K562 (cell line): ENCODE data around the gene HAPLN3. TPM values are rescaled to one million over a fixed set of nuclear protein-coding genes. Genes with fewer than 3 reads are reported as not detected.

Source experiments
- ATAC-seq: fragments of 200-7000 bp; cut with Tn5 transposase; 3 replicates; pipeline ENCODE4 v1.9.1; 2020; ENCODE audit warnings: moderate library complexity
- BruUV-seq: library from RNA; stranded (reverse); fragments of 400-500 nt; replicated peaks from 2 replicates; lab custom pipeline; 2021; lab: Mats Ljungman, UMichigan
- CTCF ChIA-PET: fragments of 300-600 bp; formaldehyde crosslinking; extraction: SDS; loops from one replicate; lab custom pipeline; 2021; ENCODE audit warnings: low intra/inter-chr PET ratio; lab: Yijun Ruan, JAX
- POLR2A ChIA-PET: fragments of 300-600, 350-650 bp; sonication (Branson Sonifier 250); formaldehyde crosslinking; extraction: SDS; loops from one replicate; lab custom pipeline; 2021; ENCODE audit warnings: antibody characterized with exemption, inconsistent platforms; lab: Yijun Ruan, JAX
- DNase-seq, 4 experiments: peaks; one replicate each; pipeline versions ENCODE4 v3.0.0 to v3.0.0-alpha.2; 2011 to 2018; ENCODE audit warnings: low spot score in 3 of 4, mixed read lengths in 3 of 4; ENCODE audit errors: extremely low read depth in 1 of 4
- FAIRE-seq: peaks from 2 replicates; lab custom pipeline; 2011; peaks lifted over from hg19 to GRCh38; lab: Jason Lieb, UNC
- H2AFZ ChIP-seq: 2 replicates; pipeline ENCODE4 v1.6.0; 2011; ENCODE audit warnings: low read depth, low read length, control low read depth, inconsistent platforms
- H3K27ac ChIP-seq: fragments of 200-600 bp; 3 replicates; pipeline ENCODE4 v1.8.0; 2011; ENCODE audit warnings: low read depth, mild to moderate bottlenecking, control low read depth, inconsistent platforms, low read length, moderate library complexity, mixed read lengths; ENCODE audit errors: extremely low read depth
- H3K27me3 ChIP-seq, 2 experiments: fragments of 300-600 bp in 1 of 2; 2 replicates in 1 of 2; 3 replicates in 1 of 2; pipeline versions ENCODE4 v1.6.0 to v1.8.0; 2011; ENCODE audit warnings: inconsistent platforms in 2 of 2, low read length in 2 of 2, mild to moderate bottlenecking in 1 of 2, mixed read lengths in 1 of 2, moderate library complexity in 1 of 2; ENCODE audit not compliant: control insufficient read depth in 2 of 2, insufficient read depth in 2 of 2
- H3K36me3 ChIP-seq: fragments of 300-600 bp; 3 replicates; pipeline ENCODE4 v1.8.0; 2011; ENCODE audit warnings: mild to moderate bottlenecking, low read length, inconsistent platforms; ENCODE audit not compliant: control insufficient read depth, insufficient read depth
- H3K4me1 ChIP-seq, 2 experiments: fragments of 200-600 bp in 1 of 2; replicated peaks in 1 of 2; 2 replicates in 1 of 2; 3 replicates in 1 of 2; pipeline versions ENCODE4 v1.5.1 to v1.8.0; 2011; ENCODE audit warnings: inconsistent platforms in 2 of 2, low read length in 2 of 2, mild to moderate bottlenecking in 1 of 2, mixed read lengths in 1 of 2, moderate library complexity in 1 of 2; ENCODE audit not compliant: control insufficient read depth in 2 of 2, insufficient read depth in 2 of 2
- H3K4me2 ChIP-seq: 2 replicates; pipeline ENCODE4 v1.6.1; 2011; ENCODE audit warnings: low read length, control low read depth, inconsistent platforms, mixed read lengths; ENCODE audit not compliant: insufficient read depth
- H3K4me3 ChIP-seq: fragments of 200-600 bp; sonication (generic), shearing (Covaris generic); 2 replicates; pipeline ENCODE4 v1.5.1; 2016; ENCODE audit warnings: control low read depth, inconsistent platforms
- H3K79me2 ChIP-seq: fragments of 200-600 bp; 3 replicates; pipeline ENCODE4 v1.8.0; 2011; ENCODE audit warnings: low read length, inconsistent platforms; ENCODE audit not compliant: control insufficient read depth, insufficient read depth
- H3K9ac ChIP-seq, 2 experiments: 2 replicates each; pipeline versions ENCODE4 v1.6.0 to v1.6.1; 2011; ENCODE audit warnings: low read depth in 2 of 2, low read length in 2 of 2, control low read depth in 1 of 2, inconsistent platforms in 1 of 2, mild to moderate bottlenecking in 1 of 2, mixed read lengths in 1 of 2; ENCODE audit not compliant: insufficient read depth in 1 of 2
- H3K9me1 ChIP-seq: one replicate; pipeline ENCODE4 v1.6.0; 2011; ENCODE audit warnings: inconsistent platforms, mild to moderate bottlenecking, low read length, moderate library complexity; ENCODE audit not compliant: control insufficient read depth, insufficient read depth
- H3K9me3 ChIP-seq: replicated peaks from 2 replicates; pipeline ENCODE4 v1.5.1; 2011; ENCODE audit warnings: low read depth, low read length, inconsistent platforms; ENCODE audit not compliant: control insufficient read depth, insufficient read depth
- H4K20me1 ChIP-seq: replicated peaks from 2 replicates; pipeline ENCODE4 v1.6.1; 2011; ENCODE audit warnings: low read length, inconsistent platforms, mixed read lengths; ENCODE audit not compliant: control insufficient read depth, insufficient read depth
- ILK ChIP-seq: fragments of 450-650 bp; IDR thresholded peaks from 2 replicates; pipeline ENCODE4 v1.6.1; 2016; ENCODE audit warnings: missing genetic modification characterization, low read depth, mild to moderate bottlenecking, missing compliant biosample characterization, moderate library complexity, borderline replicate concordance
- MED1 ChIP-seq: sonication (generic); formaldehyde crosslinking; IDR thresholded peaks from 2 replicates; pipeline ENCODE4 v1.8.1; 2023; ENCODE audit warnings: missing genetic modification reagents, borderline replicate concordance
- NFIX ChIP-seq: fragments of 250-450 bp; sonication (Bioruptor Pico); IDR thresholded peaks from 2 replicates; pipeline ENCODE4 v1.4.0; 2020; ENCODE audit warnings: low read depth, mild to moderate bottlenecking, moderate library complexity
- PHTF2 ChIP-seq: fragments of 250-450 bp; sonication (Bioruptor Pico); IDR thresholded peaks from 2 replicates; pipeline ENCODE4 v1.5.0; 2021; ENCODE audit warnings: mild to moderate bottlenecking
- POLR2AphosphoS5 ChIP-seq: IDR thresholded peaks from 2 replicates; pipeline ENCODE4 v1.6.1; 2011; ENCODE audit warnings: mild to moderate bottlenecking, low read depth, low read length, moderate library complexity; ENCODE audit not compliant: control insufficient read depth, insufficient read depth
- SMAD2 ChIP-seq: fragments of 150-350 bp; IDR thresholded peaks from 2 replicates; pipeline ENCODE4 v1.6.1; 2014; ENCODE audit warnings: low read depth, mild to moderate bottlenecking, low read length
- THAP7 ChIP-seq: fragments of 250-450 bp; sonication (Bioruptor Pico); IDR thresholded peaks from 2 replicates; pipeline ENCODE4 v1.5.0; 2021
- ZBTB12 ChIP-seq: fragments of 250-450 bp; sonication (Bioruptor Pico); IDR thresholded peaks from 2 replicates; pipeline ENCODE4 v1.4.0; 2020
- ZBTB33 ChIP-seq: sonication (generic); formaldehyde crosslinking; IDR thresholded peaks from 2 replicates; pipeline ENCODE4 v1.8.1; 2023; ENCODE audit warnings: mild to moderate bottlenecking, missing genetic modification reagents
- ZNF3 ChIP-seq: fragments of 250-450 bp; sonication (Bioruptor Pico); IDR thresholded peaks from 2 replicates; pipeline ENCODE4 v1.5.0; 2021; ENCODE audit warnings: mild to moderate bottlenecking, moderate library complexity
- ZNF764 ChIP-seq: fragments of 250-450 bp; sonication (Bioruptor Pico); IDR thresholded peaks from 2 replicates; pipeline ENCODE4 v1.4.0; 2020; ENCODE audit warnings: low read depth, mild to moderate bottlenecking, moderate library complexity
- WGBS: fragments of 100-300 bp; shearing (Covaris generic); methylation state at CpG from one replicate; pipeline ENCODE4 v1.1.6; 2016; ENCODE audit warnings: low coverage, mixed read lengths; ENCODE audit not compliant: insufficient coverage; ENCODE audit errors: missing lambda C conversion rate; 5-methylcytosine and 5-hydroxymethylcytosine counted together
- in situ Hi-C: fragments of 300-500 bp; cut with MboI; formaldehyde crosslinking; loops from 4 replicates; pipeline ENCODE4 v1.15.0; 2018; ENCODE audit warnings: inconsistent platforms, mixed read lengths
- intact Hi-C: fragments of 100-400 bp; cut with micrococcal nuclease; formaldehyde crosslinking; loops from 2 replicates; pipeline ENCODE4 v1.14.2; 2022
- polyA plus RNA-seq, 8 experiments: library from polyadenylated mRNA; depleted of rRNA in 4 of 8; stranded (reverse) in 5 of 8; unstranded in 3 of 8; fragments of >200 nt; fragmentation: Nextera tagmentation in 2 of 8; fragmentation: Illumina TruSeq in 1 of 8; extraction: Ambion mirVana in 2 of 8; extraction: Trizol in 1 of 8; gene quantifications; 2 replicates each; pipeline versions ENCODE4 v1.2.1 to v1.2.3, GENCODE V29; 2011 to 2014; ENCODE audit warnings: inconsistent platforms in 1 of 8, missing spikeins in 1 of 8
- total RNA-seq, 7 experiments: library from RNA; depleted of rRNA in 6 of 7; stranded (reverse); fragments of >200 nt in 6 of 7; fragmentation: Illumina TruSeq in 2 of 7; extraction: Trizol in 2 of 7; gene quantifications; 2 replicates each; pipeline versions ENCODE4 v1.2.1 to v1.2.3, GENCODE V29; 2011 to 2021; ENCODE audit warnings: low replicate concordance in 1 of 7
- TF ChIP-seq, protein P1 (sequence below): fragments of 450-650 bp; IDR thresholded peaks from 2 replicates; pipeline ENCODE4 v1.6.1; 2017; ENCODE audit warnings: antibody characterized with exemption, mild to moderate bottlenecking

HAPLN3 gene
- total and polyA plus RNA-seq, 9 of the 15 experiments (the other 6 are each of a cell fraction or from before 2014, with no cell fraction given): 0.04 to 2.4 (median 0.65) TPM

- Histone ChIP-seq H3K4me3 (no peak overlapping the region), H3K27me3 (peaks cover 0 to 20% of the 10 kb centered on the region in 2 experiments; a peak in 4 of 5 replicates), H3K4me2 (no peak overlapping the region), H3K36me3 (no peaks in the 10 kb centered on the region), H3K27ac (no peak overlapping the region), H4K20me1 (no peaks in the 10 kb centered on the region; the same call in 1 of the 2 replicates), H3K9me1 (no peaks in the 10 kb centered on the region)
- ATAC-seq: no peak; the same call in 2 of the 3 replicates
- no peak for DNase-seq
- WGBS: 12% methylated on average over 13 of the region's 18 CpGs
- in situ Hi-C loops: loop anchor here (10.0 kb wide), 1 partner anchor 288 kb away; no protein-coding TSS in a partner anchor
- no peak for FAIRE-seq
- TF ChIP-seq NFIX (no peak), SMAD2 (no peak), MED1 (CRISPR knock-in tag) (no peak), PHTF2 (CRISPR knock-in tag) (no peak), POLR2AphosphoS5 (no peak), THAP7 (no peak), ILK (tag) (no peak), ZBTB12 (CRISPR knock-in tag) (no peak), ZNF764 (no peak), ZBTB33 (CRISPR knock-in tag) (no peak), ZNF3 (CRISPR knock-in tag) (no peak)
- TF ChIP-seq, protein P1, sequence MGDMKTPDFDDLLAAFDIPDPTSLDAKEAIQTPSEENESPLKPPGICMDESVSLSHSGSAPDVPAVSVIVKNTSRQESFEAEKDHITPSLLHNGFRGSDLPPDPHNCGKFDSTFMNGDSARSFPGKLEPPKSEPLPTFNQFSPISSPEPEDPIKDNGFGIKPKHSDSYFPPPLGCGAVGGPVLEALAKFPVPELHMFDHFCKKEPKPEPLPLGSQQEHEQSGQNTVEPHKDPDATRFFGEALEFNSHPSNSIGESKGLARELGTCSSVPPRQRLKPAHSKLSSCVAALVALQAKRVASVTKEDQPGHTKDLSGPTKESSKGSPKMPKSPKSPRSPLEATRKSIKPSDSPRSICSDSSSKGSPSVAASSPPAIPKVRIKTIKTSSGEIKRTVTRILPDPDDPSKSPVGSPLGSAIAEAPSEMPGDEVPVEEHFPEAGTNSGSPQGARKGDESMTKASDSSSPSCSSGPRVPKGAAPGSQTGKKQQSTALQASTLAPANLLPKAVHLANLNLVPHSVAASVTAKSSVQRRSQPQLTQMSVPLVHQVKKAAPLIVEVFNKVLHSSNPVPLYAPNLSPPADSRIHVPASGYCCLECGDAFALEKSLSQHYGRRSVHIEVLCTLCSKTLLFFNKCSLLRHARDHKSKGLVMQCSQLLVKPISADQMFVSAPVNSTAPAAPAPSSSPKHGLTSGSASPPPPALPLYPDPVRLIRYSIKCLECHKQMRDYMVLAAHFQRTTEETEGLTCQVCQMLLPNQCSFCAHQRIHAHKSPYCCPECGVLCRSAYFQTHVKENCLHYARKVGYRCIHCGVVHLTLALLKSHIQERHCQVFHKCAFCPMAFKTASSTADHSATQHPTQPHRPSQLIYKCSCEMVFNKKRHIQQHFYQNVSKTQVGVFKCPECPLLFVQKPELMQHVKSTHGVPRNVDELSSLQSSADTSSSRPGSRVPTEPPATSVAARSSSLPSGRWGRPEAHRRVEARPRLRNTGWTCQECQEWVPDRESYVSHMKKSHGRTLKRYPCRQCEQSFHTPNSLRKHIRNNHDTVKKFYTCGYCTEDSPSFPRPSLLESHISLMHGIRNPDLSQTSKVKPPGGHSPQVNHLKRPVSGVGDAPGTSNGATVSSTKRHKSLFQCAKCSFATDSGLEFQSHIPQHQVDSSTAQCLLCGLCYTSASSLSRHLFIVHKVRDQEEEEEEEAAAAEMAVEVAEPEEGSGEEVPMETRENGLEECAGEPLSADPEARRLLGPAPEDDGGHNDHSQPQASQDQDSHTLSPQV: no peak
- TF ChIP-seq, all 486 proteins: peak for 0
- no peaks in the 10 kb centered on the region for H3K79me2 ChIP-seq
- H2AFZ ChIP-seq: no peak overlapping the region
- intact Hi-C loops: no loop called here
- H3K9me3 ChIP-seq: no peaks in the 10 kb centered on the region
- ChIA-PET POLR2A (interaction anchor here (0.6 to 1.1 kb wide), 2 partner anchors 133 to 679 kb away, joined by 4 read pairs; no protein-coding TSS in a partner anchor), CTCF (no interaction called here)
- H3K4me1 ChIP-seq: no peaks in the 10 kb centered on the region
- no TSS peak for BruUV-seq
- H3K9ac ChIP-seq: 0 out of 4 replicates have a peak overlapping the region, but pooled peaks of 1 of the 2 experiments have one; percentile 12
These were observed 8.2 kb downstream of the HAPLN3 start for GRCh38 chr15:88887068-88887580.
